NCI-H1105 (cell line): ENCODE results near the gene HOXA6.

Experiments
- DNase-seq: peaks from one replicate; lab custom pipeline; 2025; lab: John Stamatoyannopoulos, UW

HOXA6 gene

GRCh38 chr7:27184337-27185012 lies 36.9 kb upstream of the HOXA6 start:
- DNase-seq: peak; percentile 38

- no peak for DNase-seq
These were observed 36.2 kb upstream of the HOXA6 start for GRCh38 chr7:27183682-27184336.

- DNase-seq: peak; percentile 37
These were observed 35.5 kb upstream of the HOXA6 start for GRCh38 chr7:27182861-27183681.

- no peak for DNase-seq
These were observed 34.8 kb upstream of the HOXA6 start for GRCh38 chr7:27182285-27182841.

GRCh38 chr7:27181795-27182275 lies 34.3 kb upstream of the HOXA6 start:
- no peak for DNase-seq

GRCh38 chr7:27180431-27181420 lies 33.2 kb upstream of the HOXA6 start:
- DNase-seq: no peak

- no peak for DNase-seq
These were observed 32.2 kb upstream of the HOXA6 start for GRCh38 chr7:27179503-27180430.

GRCh38 chr7:27179030-27179429 lies 31.5 kb upstream of the HOXA6 start:
- no peak for DNase-seq

- DNase-seq: no peak
These were observed 30.8 kb upstream of the HOXA6 start for GRCh38 chr7:27178366-27178765.

- no peak for DNase-seq
These were observed 30.3 kb upstream of the HOXA6 start for GRCh38 chr7:27177795-27178320.

GRCh38 chr7:27176962-27177794 lies 29.6 kb upstream of the HOXA6 start:
- no peak for DNase-seq

GRCh38 chr7:27176524-27176845 lies 28.9 kb upstream of the HOXA6 start:
- DNase-seq: no peak

- no peak for DNase-seq
These were observed 28.3 kb upstream of the HOXA6 start for GRCh38 chr7:27175626-27176523.

GRCh38 chr7:27174874-27175625 lies 27.5 kb upstream of the HOXA6 start:
- no peak for DNase-seq

- DNase-seq: peak; percentile 57
These were observed 26.6 kb upstream of the HOXA6 start, which contains the start of gene HOXA10 for GRCh38 chr7:27173956-27174873. Gene HOXA10 (minus strand): TSS chr7:27174320. CDS start chr7:27174306, 14 bp downstream.

GRCh38 chr7:27173511-27173955 lies 26.0 kb upstream of the HOXA6 start:
- DNase-seq: no peak
